ENCODE data around the gene SNN.

GRCh38 chr16:11691771-11692170 lies 23.5 kb downstream of the SNN start:
- no peak for TF ChIP-seq SPI1 (IDR thresholded peaks at IDR 0.05; ENCODE audit: borderline replicate concordance, low read depth)
- no peak for TF ChIP-seq CTCF (IDR thresholded peaks at IDR 0.05; ENCODE audit: insufficient read depth, low read length)
